SK-N-SH (cell line): ENCODE measurements around the gene RNF212. TPM values are rescaled to one million over a fixed set of nuclear protein-coding genes. Genes with fewer than 3 reads are reported as not detected.

Experiments used
- CTCF ChIA-PET: fragments of 300-600, 350-600 bp; formaldehyde crosslinking; extraction: SDS; loops from one replicate; lab custom pipeline; 2021; lab: Yijun Ruan, JAX
- POLR2A ChIA-PET: fragments of 350-600 bp; sonication (Branson Sonifier 250); formaldehyde crosslinking; extraction: SDS; loops from one replicate; lab custom pipeline; 2020; ENCODE audit warnings: antibody characterized with exemption, inconsistent platforms; lab: Yijun Ruan, JAX
- DNase-seq: peaks from one replicate; pipeline ENCODE4 v3.0.0; 2012
- H2AFZ ChIP-seq: fragments of 200-600 bp; sonication (generic); 2 replicates; pipeline ENCODE4 v1.8.1; 2016; ENCODE audit warnings: antibody characterized with exemption, mild to moderate bottlenecking, low read depth
- H3F3A ChIP-seq: fragments of 200-600 bp; sonication (generic); replicated peaks from 2 replicates; pipeline ENCODE3; 2016; ENCODE audit warnings: antibody characterized with exemption, mild to moderate bottlenecking; ENCODE audit not compliant: insufficient read depth
- H3K27ac ChIP-seq, 2 experiments: fragments of 200-500 bp in 1 of 2; fragments of 200-600 bp in 1 of 2; sonication (Bioruptor generic) in 1 of 2; sonication (generic), shearing (Covaris generic) in 1 of 2; 2 replicates each; pipeline versions ENCODE4 v1.5.1 to v1.6.1; 2014 to 2016; ENCODE audit warnings: low read depth in 2 of 2, inconsistent platforms in 1 of 2, low read length in 1 of 2, mild to moderate bottlenecking in 1 of 2, mixed read lengths in 1 of 2
- H3K27me3 ChIP-seq: fragments of 200-600 bp; sonication (generic), shearing (Covaris generic); 2 replicates; pipeline ENCODE4 v1.6.1; 2016; ENCODE audit warnings: mixed run types; ENCODE audit not compliant: insufficient read depth
- H3K36me3 ChIP-seq, 2 experiments: fragments of 200-500 bp in 1 of 2; fragments of 200-600 bp in 1 of 2; sonication (Bioruptor generic) in 1 of 2; sonication (generic) in 1 of 2; replicated peaks in 1 of 2; 2 replicates each; pipeline versions ENCODE3 to v1.5.1; 2014 to 2016; ENCODE audit warnings: low read length in 1 of 2, mild to moderate bottlenecking in 1 of 2; ENCODE audit not compliant: insufficient read depth in 2 of 2, control insufficient read depth in 1 of 2
- H3K4me1 ChIP-seq, 2 experiments: fragments of 200-500 bp in 1 of 2; fragments of 200-600 bp in 1 of 2; sonication (Bioruptor generic) in 1 of 2; sonication (generic), shearing (Covaris generic) in 1 of 2; 2 replicates each; pipeline versions ENCODE4 v1.5.1 to v1.6.1; 2014 to 2016; ENCODE audit warnings: low read depth in 1 of 2, low read length in 1 of 2, mixed run types in 1 of 2; ENCODE audit not compliant: insufficient read depth in 2 of 2, control insufficient read depth in 1 of 2
- H3K4me2 ChIP-seq: fragments of 200-600 bp; sonication (generic), shearing (Covaris generic); 2 replicates; pipeline ENCODE4 v1.6.1; 2017; ENCODE audit warnings: mixed run types
- H3K4me3 ChIP-seq, 2 experiments: fragments of 200-500 bp in 1 of 2; fragments of 200-600 bp in 1 of 2; sonication (Bioruptor generic) in 1 of 2; sonication (generic), shearing (Covaris generic) in 1 of 2; 2 replicates each; pipeline versions ENCODE4 v1.5.1 to v1.8.1; 2014 to 2016; ENCODE audit warnings: low read depth in 2 of 2, inconsistent platforms in 1 of 2, low read length in 1 of 2, mild to moderate bottlenecking in 1 of 2, mixed read lengths in 1 of 2, moderate library complexity in 1 of 2
- H3K79me2 ChIP-seq: fragments of 200-600 bp; sonication (generic); 2 replicates; pipeline ENCODE4 v1.8.1; 2017; ENCODE audit warnings: mild to moderate bottlenecking; ENCODE audit not compliant: insufficient read depth
- H3K9ac ChIP-seq: fragments of 200-600 bp; sonication (generic); 2 replicates; pipeline ENCODE4 v1.6.1; 2017; ENCODE audit warnings: mixed run types
- H3K9me2 ChIP-seq: fragments of 200-600 bp; sonication (generic); 2 replicates; pipeline ENCODE4 v1.6.1; 2017; ENCODE audit warnings: mixed run types
- H3K9me3 ChIP-seq: fragments of 200-600 bp; sonication (generic); 2 replicates; pipeline ENCODE4 v1.6.1; 2017; ENCODE audit warnings: mixed run types, mild to moderate bottlenecking, moderate library complexity
- H4K20me1 ChIP-seq: fragments of 200-600 bp; sonication (generic); 2 replicates; pipeline ENCODE4 v1.6.1; 2017; ENCODE audit warnings: mild to moderate bottlenecking, mixed run types; ENCODE audit not compliant: insufficient read depth
- ELF1 ChIP-seq: IDR thresholded peaks from 2 replicates; pipeline ENCODE4 v1.4.0; 2012
- GATA2 ChIP-seq: sonication (generic); formaldehyde crosslinking; IDR thresholded peaks from 2 replicates; pipeline ENCODE4 v1.5.0; 2020; ENCODE audit warnings: mild to moderate bottlenecking, missing genetic modification reagents
- MEF2A ChIP-seq: IDR thresholded peaks from 2 replicates; pipeline ENCODE4 v1.4.0; 2012; ENCODE audit warnings: low read depth, borderline replicate concordance
- NRF1 ChIP-seq: IDR thresholded peaks from 2 replicates; pipeline ENCODE4 v1.6.1; 2012; ENCODE audit warnings: low read depth, mild to moderate bottlenecking, low read length
- SIN3A ChIP-seq: IDR thresholded peaks from 2 replicates; pipeline ENCODE4 v1.6.1; 2012; ENCODE audit warnings: low read depth, mild to moderate bottlenecking, low read length, moderate library complexity, borderline replicate concordance
- SMC3 ChIP-seq: IDR thresholded peaks from 2 replicates; pipeline ENCODE4 v1.6.1; 2012; ENCODE audit warnings: low read depth, low read length, improper control_type of control experiment
- USF1 ChIP-seq: IDR thresholded peaks from 2 replicates; pipeline ENCODE4 v1.4.0; 2012; ENCODE audit warnings: low read depth, borderline replicate concordance
- WGBS: methylation state at CpG from one replicate; pipeline ENCODE4 v1.1.6; 2017; ENCODE audit warnings: low lambda C conversion rate; 5-methylcytosine and 5-hydroxymethylcytosine counted together
- polyA plus RNA-seq, 3 experiments: library from polyadenylated mRNA; depleted of rRNA; stranded (reverse); fragments of >200 nt; gene quantifications; 2 replicates each; pipeline ENCODE4 v1.2.3, GENCODE V29; 2012
- TF ChIP-seq, protein P1 (sequence below): IDR thresholded peaks from 2 replicates; pipeline ENCODE4 v1.4.0; 2012; ENCODE audit warnings: low read depth, borderline replicate concordance
- TF ChIP-seq, protein P2 (sequence below): IDR thresholded peaks from 2 replicates; pipeline ENCODE4 v1.4.0; 2012; ENCODE audit warnings: low read depth
- TF ChIP-seq, protein P3 (sequence below): fragments of 150-350 bp; IDR thresholded peaks from 2 replicates; pipeline ENCODE4 v1.6.1; 2017; ENCODE audit warnings: antibody characterized with exemption, low read length, low read depth, borderline replicate concordance
- TF ChIP-seq, protein P4 (sequence below): fragments of 150-350 bp; IDR thresholded peaks from 2 replicates; pipeline ENCODE4 v1.6.1; 2016; ENCODE audit warnings: mild to moderate bottlenecking, low read depth, low read length
- TF ChIP-seq, protein P5 (sequence below): IDR thresholded peaks from 2 replicates; pipeline ENCODE4 v1.6.1; 2012; ENCODE audit warnings: mild to moderate bottlenecking, low read depth, low read length, moderate library complexity

The RNF212 gene
- polyA plus RNA-seq, 1 of the 3 experiments (the other 2 are of a cell fraction) = 7.0 TPM

- POLR2A ChIA-PET = no interaction called here
- Histone ChIP-seq H3F3A (no peaks in the 10 kb centered on the region), H3K9me3 (no peaks in the 10 kb centered on the region), H4K20me1 (no peaks in the 10 kb centered on the region), H3K27ac (no peak overlapping the region), H3K4me3 (no peak overlapping the region), H3K9ac (no peak overlapping the region), H3K36me3 (no peaks in the 10 kb centered on the region), H3K4me1 (no peaks in the 10 kb centered on the region), H3K79me2 (no peaks in the 10 kb centered on the region), H3K27me3 (peaks cover 6% of the 10 kb centered on the region; the same call in 1 of the 2 replicates), H3K4me2 (no peak overlapping the region), H3K9me2 (no peaks in the 10 kb centered on the region), H2AFZ (no peak overlapping the region)
- CTCF ChIA-PET = interaction anchor here (0.8 to 4.6 kb wide), 3 partner anchors 8 to 233 kb away, joined by 3 to 31 read pairs (median 13); no protein-coding TSS in a partner anchor
- TF ChIP-seq, protein P1, sequence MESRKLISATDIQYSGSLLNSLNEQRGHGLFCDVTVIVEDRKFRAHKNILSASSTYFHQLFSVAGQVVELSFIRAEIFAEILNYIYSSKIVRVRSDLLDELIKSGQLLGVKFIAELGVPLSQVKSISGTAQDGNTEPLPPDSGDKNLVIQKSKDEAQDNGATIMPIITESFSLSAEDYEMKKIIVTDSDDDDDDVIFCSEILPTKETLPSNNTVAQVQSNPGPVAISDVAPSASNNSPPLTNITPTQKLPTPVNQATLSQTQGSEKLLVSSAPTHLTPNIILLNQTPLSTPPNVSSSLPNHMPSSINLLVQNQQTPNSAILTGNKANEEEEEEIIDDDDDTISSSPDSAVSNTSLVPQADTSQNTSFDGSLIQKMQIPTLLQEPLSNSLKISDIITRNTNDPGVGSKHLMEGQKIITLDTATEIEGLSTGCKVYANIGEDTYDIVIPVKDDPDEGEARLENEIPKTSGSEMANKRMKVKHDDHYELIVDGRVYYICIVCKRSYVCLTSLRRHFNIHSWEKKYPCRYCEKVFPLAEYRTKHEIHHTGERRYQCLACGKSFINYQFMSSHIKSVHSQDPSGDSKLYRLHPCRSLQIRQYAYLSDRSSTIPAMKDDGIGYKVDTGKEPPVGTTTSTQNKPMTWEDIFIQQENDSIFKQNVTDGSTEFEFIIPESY = no peak
- no peak for TF ChIP-seq SMC3
- TF ChIP-seq, protein P2, sequence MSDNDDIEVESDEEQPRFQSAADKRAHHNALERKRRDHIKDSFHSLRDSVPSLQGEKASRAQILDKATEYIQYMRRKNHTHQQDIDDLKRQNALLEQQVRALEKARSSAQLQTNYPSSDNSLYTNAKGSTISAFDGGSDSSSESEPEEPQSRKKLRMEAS = no peak
- TF ChIP-seq NRF1 = no peak
- no peak for TF ChIP-seq SIN3A
- TF ChIP-seq, protein P3, sequence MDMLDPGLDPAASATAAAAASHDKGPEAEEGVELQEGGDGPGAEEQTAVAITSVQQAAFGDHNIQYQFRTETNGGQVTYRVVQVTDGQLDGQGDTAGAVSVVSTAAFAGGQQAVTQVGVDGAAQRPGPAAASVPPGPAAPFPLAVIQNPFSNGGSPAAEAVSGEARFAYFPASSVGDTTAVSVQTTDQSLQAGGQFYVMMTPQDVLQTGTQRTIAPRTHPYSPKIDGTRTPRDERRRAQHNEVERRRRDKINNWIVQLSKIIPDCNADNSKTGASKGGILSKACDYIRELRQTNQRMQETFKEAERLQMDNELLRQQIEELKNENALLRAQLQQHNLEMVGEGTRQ = no peak
- TF ChIP-seq GATA2 (CRISPR knock-in tag) = no peak
- TF ChIP-seq, protein P4, sequence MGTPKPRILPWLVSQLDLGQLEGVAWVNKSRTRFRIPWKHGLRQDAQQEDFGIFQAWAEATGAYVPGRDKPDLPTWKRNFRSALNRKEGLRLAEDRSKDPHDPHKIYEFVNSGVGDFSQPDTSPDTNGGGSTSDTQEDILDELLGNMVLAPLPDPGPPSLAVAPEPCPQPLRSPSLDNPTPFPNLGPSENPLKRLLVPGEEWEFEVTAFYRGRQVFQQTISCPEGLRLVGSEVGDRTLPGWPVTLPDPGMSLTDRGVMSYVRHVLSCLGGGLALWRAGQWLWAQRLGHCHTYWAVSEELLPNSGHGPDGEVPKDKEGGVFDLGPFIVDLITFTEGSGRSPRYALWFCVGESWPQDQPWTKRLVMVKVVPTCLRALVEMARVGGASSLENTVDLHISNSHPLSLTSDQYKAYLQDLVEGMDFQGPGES = no peak
- no peak for TF ChIP-seq USF1
- TF ChIP-seq, protein P5, sequence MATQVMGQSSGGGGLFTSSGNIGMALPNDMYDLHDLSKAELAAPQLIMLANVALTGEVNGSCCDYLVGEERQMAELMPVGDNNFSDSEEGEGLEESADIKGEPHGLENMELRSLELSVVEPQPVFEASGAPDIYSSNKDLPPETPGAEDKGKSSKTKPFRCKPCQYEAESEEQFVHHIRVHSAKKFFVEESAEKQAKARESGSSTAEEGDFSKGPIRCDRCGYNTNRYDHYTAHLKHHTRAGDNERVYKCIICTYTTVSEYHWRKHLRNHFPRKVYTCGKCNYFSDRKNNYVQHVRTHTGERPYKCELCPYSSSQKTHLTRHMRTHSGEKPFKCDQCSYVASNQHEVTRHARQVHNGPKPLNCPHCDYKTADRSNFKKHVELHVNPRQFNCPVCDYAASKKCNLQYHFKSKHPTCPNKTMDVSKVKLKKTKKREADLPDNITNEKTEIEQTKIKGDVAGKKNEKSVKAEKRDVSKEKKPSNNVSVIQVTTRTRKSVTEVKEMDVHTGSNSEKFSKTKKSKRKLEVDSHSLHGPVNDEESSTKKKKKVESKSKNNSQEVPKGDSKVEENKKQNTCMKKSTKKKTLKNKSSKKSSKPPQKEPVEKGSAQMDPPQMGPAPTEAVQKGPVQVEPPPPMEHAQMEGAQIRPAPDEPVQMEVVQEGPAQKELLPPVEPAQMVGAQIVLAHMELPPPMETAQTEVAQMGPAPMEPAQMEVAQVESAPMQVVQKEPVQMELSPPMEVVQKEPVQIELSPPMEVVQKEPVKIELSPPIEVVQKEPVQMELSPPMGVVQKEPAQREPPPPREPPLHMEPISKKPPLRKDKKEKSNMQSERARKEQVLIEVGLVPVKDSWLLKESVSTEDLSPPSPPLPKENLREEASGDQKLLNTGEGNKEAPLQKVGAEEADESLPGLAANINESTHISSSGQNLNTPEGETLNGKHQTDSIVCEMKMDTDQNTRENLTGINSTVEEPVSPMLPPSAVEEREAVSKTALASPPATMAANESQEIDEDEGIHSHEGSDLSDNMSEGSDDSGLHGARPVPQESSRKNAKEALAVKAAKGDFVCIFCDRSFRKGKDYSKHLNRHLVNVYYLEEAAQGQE = no peak
- no peak for TF ChIP-seq ELF1
- TF ChIP-seq MEF2A = no peak
- WGBS = 70% methylated on average over 3 of the region's 3 CpGs
- no peak for DNase-seq
These were observed 9.1 kb upstream of the RNF212 start for GRCh38 chr4:1122505-1122904.
